Heart left ventricle (tissue), 11 donors: ENCODE measurements around the gene DRD4. TPM values are rescaled to one million over a fixed set of nuclear protein-coding genes. Genes with fewer than 3 reads are reported as not detected.

Source experiments
- polyA plus RNA-seq, 2 donors: library from polyadenylated mRNA; stranded (reverse); fragments of 200-250 nt; gene quantifications; one replicate each; pipeline ENCODE4 v1.2.3, GENCODE V29; 2013
- total RNA-seq, 9 donors: library from RNA; depleted of rRNA in 2 of 9; stranded (reverse); fragments of >200 nt in 2 of 9; fragmentation: NEBNext Ultra II Directional in 3 of 9; extraction: Animal tissue kit (Norgen Biotek cat#: 25700) in 3 of 9; gene quantifications; one replicate each; pipeline versions ENCODE4 v1.1.0 to v1.2.4, GENCODE V29; 2016 to 2023
- donor health status: ischemic (EF 13 %, LVEDD 7.1; RV severe dilation, severe dysfunction).
- donor health status: healthy with polysubstance abuse.
- donor health status: DM: no; HTN: yes; CAD: no.
- donor health status: DM: no; HTN: no; CAD: no.
- donor health status: ischemic (EF 25% LVEDD 5.7; RV mildly dilated, moderate dysfunction).
- donor health status: healthy.
- donor health status: DM: yes; HTN: yes; CAD: no.
- donor health status: PGD.
- donor health status: nonischemic (EF 23%, LVEDD 6.1; RV moderate dilation, normal function).

The DRD4 gene
- total and polyA plus RNA-seq, 11 donors = 0.07 to 1.0 (median 0.29) TPM; not detected in 4

Other genes starting within 250 kb of the DRD4 start
- gene PKP3, start 243.1 kb upstream of the DRD4 start, total RNA-seq = 1 to 10 TPM in 5 of 9 donors, under 1 TPM in 4; 0.15 to 2.0 (median 1.0) TPM
- under 1 TPM; 0.17 to 0.34 TPM for gene PKP3, start 243.1 kb upstream of the DRD4 start, polyA plus RNA-seq
- 10 to 100 TPM; 22.6 to 65.6 (median 30.4) TPM for gene SIGIRR, start 222.3 kb upstream of the DRD4 start, total RNA-seq
- gene SIGIRR, start 222.3 kb upstream of the DRD4 start, polyA plus RNA-seq = 100 to 1,000 TPM in 1 of 2 donors, 10 to 100 TPM in 1; 41.2 to 105 TPM
- 1 to 10 TPM in 2 of 9 donors, under 1 TPM in 1, not detected in 6; 0.21 to 3.1 (median 2.7) TPM for gene ANO9, start 195.3 kb upstream of the DRD4 start, total RNA-seq
- under 1 TPM; 0.07 to 0.19 TPM for gene ANO9, start 195.3 kb upstream of the DRD4 start, polyA plus RNA-seq
- gene PTDSS2, start 187.0 kb upstream of the DRD4 start, total RNA-seq = 10 to 100 TPM; 20.3 to 43.0 (median 25.7) TPM
- 10 to 100 TPM; 33.1 to 36.2 TPM for gene PTDSS2, start 187.0 kb upstream of the DRD4 start, polyA plus RNA-seq
- gene RNH1, start 130.0 kb upstream of the DRD4 start, total RNA-seq = 100 to 1,000 TPM; 132 to 247 (median 158) TPM
- gene RNH1, start 130.0 kb upstream of the DRD4 start, polyA plus RNA-seq = 100 to 1,000 TPM in 1 of 2 donors, 10 to 100 TPM in 1; 58.2 to 207 TPM
- 10 to 100 TPM; 44.0 to 65.4 (median 55.6) TPM for gene HRAS, start 101.7 kb upstream of the DRD4 start, total RNA-seq
- 10 to 100 TPM; 83.3 to 99.3 TPM for gene HRAS, start 101.7 kb upstream of the DRD4 start, polyA plus RNA-seq
- gene LRRC56, start 99.7 kb upstream of the DRD4 start, total RNA-seq = under 1 TPM in 7 of 9 donors, not detected in 2; 0.07 to 0.35 (median 0.20) TPM
- under 1 TPM; 0.19 to 0.30 TPM for gene LRRC56, start 99.7 kb upstream of the DRD4 start, polyA plus RNA-seq
- gene LMNTD2, start 76.5 kb upstream of the DRD4 start, total RNA-seq = 1 to 10 TPM in 2 of 9 donors, under 1 TPM in 5, not detected in 2; 0.10 to 1.6 (median 0.36) TPM
- under 1 TPM; 0.32 to 0.53 TPM for gene LMNTD2, start 76.5 kb upstream of the DRD4 start, polyA plus RNA-seq
- 10 to 100 TPM in 1 of 9 donors, 1 to 10 TPM in 8; 1.1 to 15.5 (median 3.3) TPM for gene RASSF7, start 76.3 kb upstream of the DRD4 start, total RNA-seq
- 10 to 100 TPM in 1 of 2 donors, 1 to 10 TPM in 1; 5.7 to 12.5 TPM for gene RASSF7, start 76.3 kb upstream of the DRD4 start, polyA plus RNA-seq
- gene PHRF1, start 60.8 kb upstream of the DRD4 start, total RNA-seq = 10 to 100 TPM; 11.6 to 21.3 (median 18.3) TPM
- gene PHRF1, start 60.8 kb upstream of the DRD4 start, polyA plus RNA-seq = 10 to 100 TPM; 16.1 to 18.1 TPM
- gene IRF7, start 21.3 kb upstream of the DRD4 start, total RNA-seq = 10 to 100 TPM in 7 of 9 donors, 1 to 10 TPM in 2; 5.5 to 30.6 (median 14.9) TPM
- gene IRF7, start 21.3 kb upstream of the DRD4 start, polyA plus RNA-seq = 10 to 100 TPM in 1 of 2 donors, 1 to 10 TPM in 1; 9.5 to 21.1 TPM
- gene CDHR5, start 12.3 kb upstream of the DRD4 start, total RNA-seq = not detected
- gene CDHR5, start 12.3 kb upstream of the DRD4 start, polyA plus RNA-seq = under 1 TPM in 1 of 2 donors, not detected in 1; 0.07 TPM
- gene SCT, start 10.1 kb upstream of the DRD4 start, total RNA-seq = under 1 TPM in 1 of 9 donors, not detected in 8; 0.81 TPM
- not detected for gene SCT, start 10.1 kb upstream of the DRD4 start, polyA plus RNA-seq
- gene DEAF1, start 58.0 kb downstream of the DRD4 start, total RNA-seq = 10 to 100 TPM; 11.8 to 25.6 (median 15.1) TPM
- gene DEAF1, start 58.0 kb downstream of the DRD4 start, polyA plus RNA-seq = 10 to 100 TPM; 14.3 to 17.8 TPM
- gene TMEM80, start 58.5 kb downstream of the DRD4 start, total RNA-seq = 10 to 100 TPM in 7 of 9 donors, 1 to 10 TPM in 2; 8.9 to 18.2 (median 15.0) TPM
- 10 to 100 TPM in 1 of 2 donors, 1 to 10 TPM in 1; 8.0 to 14.9 TPM for gene TMEM80, start 58.5 kb downstream of the DRD4 start, polyA plus RNA-seq
- gene EPS8L2, start 69.0 kb downstream of the DRD4 start, total RNA-seq = 10 to 100 TPM in 1 of 9 donors, 1 to 10 TPM in 7, under 1 TPM in 1; 0.72 to 15.5 (median 1.5) TPM
- 1 to 10 TPM; 1.5 to 2.6 TPM for gene EPS8L2, start 69.0 kb downstream of the DRD4 start, polyA plus RNA-seq
- 100 to 1,000 TPM in 5 of 9 donors, 10 to 100 TPM in 4; 80.5 to 145 (median 105) TPM for gene TALDO1, start 110.2 kb downstream of the DRD4 start, total RNA-seq
- gene TALDO1, start 110.2 kb downstream of the DRD4 start, polyA plus RNA-seq = 100 to 1,000 TPM in 1 of 2 donors, 10 to 100 TPM in 1; 66.9 to 123 TPM
- gene GATD1, start 140.2 kb downstream of the DRD4 start, total RNA-seq = 10 to 100 TPM; 13.4 to 30.8 (median 21.5) TPM
- gene GATD1, start 140.2 kb downstream of the DRD4 start, polyA plus RNA-seq = 10 to 100 TPM; 20.4 to 20.5 TPM
- gene CEND1, start 152.8 kb downstream of the DRD4 start, total RNA-seq = 1 to 10 TPM in 1 of 9 donors, under 1 TPM in 6, not detected in 2; 0.25 to 1.1 (median 0.37) TPM
- gene CEND1, start 152.8 kb downstream of the DRD4 start, polyA plus RNA-seq = under 1 TPM; 0.46 to 0.50 TPM
- 10 to 100 TPM in 1 of 9 donors, 1 to 10 TPM in 8; 2.1 to 12.8 (median 4.4) TPM for gene SLC25A22, start 161.0 kb downstream of the DRD4 start, total RNA-seq
- 10 to 100 TPM in 1 of 2 donors, 1 to 10 TPM in 1; 2.6 to 12.7 TPM for gene SLC25A22, start 161.0 kb downstream of the DRD4 start, polyA plus RNA-seq
- 10 to 100 TPM in 1 of 9 donors, 1 to 10 TPM in 8; 4.9 to 11.2 (median 6.6) TPM for gene PIDD1, start 168.0 kb downstream of the DRD4 start, total RNA-seq
- gene PIDD1, start 168.0 kb downstream of the DRD4 start, polyA plus RNA-seq = 10 to 100 TPM in 1 of 2 donors, 1 to 10 TPM in 1; 5.5 to 11.8 TPM
- 1,000 to 10,000 TPM in 3 of 9 donors, 100 to 1,000 TPM in 6; 236 to 1,207 (median 933) TPM for gene RPLP2, start 172.7 kb downstream of the DRD4 start, total RNA-seq
- 1,000 to 10,000 TPM in 1 of 2 donors, 100 to 1,000 TPM in 1; 998 to 1,652 TPM for gene RPLP2, start 172.7 kb downstream of the DRD4 start, polyA plus RNA-seq
- 100 to 1,000 TPM; 141 to 348 (median 232) TPM for gene PNPLA2, start 181.6 kb downstream of the DRD4 start, total RNA-seq
- 100 to 1,000 TPM; 112 to 133 TPM for gene PNPLA2, start 181.6 kb downstream of the DRD4 start, polyA plus RNA-seq
- gene CRACR2B, start 190.7 kb downstream of the DRD4 start, total RNA-seq = 10 to 100 TPM; 13.3 to 22.4 (median 17.7) TPM
- 10 to 100 TPM in 1 of 2 donors, 1 to 10 TPM in 1; 8.8 to 43.5 TPM for gene CRACR2B, start 190.7 kb downstream of the DRD4 start, polyA plus RNA-seq
- 100 to 1,000 TPM; 323 to 682 (median 454) TPM for gene CD151, start 195.7 kb downstream of the DRD4 start, total RNA-seq
- 100 to 1,000 TPM; 560 to 817 TPM for gene CD151, start 195.7 kb downstream of the DRD4 start, polyA plus RNA-seq
- 100 to 1,000 TPM in 8 of 9 donors, 10 to 100 TPM in 1; 74.4 to 267 (median 207) TPM for gene POLR2L, start 205.3 kb downstream of the DRD4 start, total RNA-seq
- gene POLR2L, start 205.3 kb downstream of the DRD4 start, polyA plus RNA-seq = 100 to 1,000 TPM; 217 to 227 TPM
- gene TSPAN4, start 205.6 kb downstream of the DRD4 start, total RNA-seq = 10 to 100 TPM; 22.7 to 93.0 (median 31.3) TPM
- gene TSPAN4, start 205.6 kb downstream of the DRD4 start, polyA plus RNA-seq = 10 to 100 TPM; 31.2 to 52.5 TPM